ENCODE measurements around the gene SLC41A2.

Gene SLC41A2

DNA sequence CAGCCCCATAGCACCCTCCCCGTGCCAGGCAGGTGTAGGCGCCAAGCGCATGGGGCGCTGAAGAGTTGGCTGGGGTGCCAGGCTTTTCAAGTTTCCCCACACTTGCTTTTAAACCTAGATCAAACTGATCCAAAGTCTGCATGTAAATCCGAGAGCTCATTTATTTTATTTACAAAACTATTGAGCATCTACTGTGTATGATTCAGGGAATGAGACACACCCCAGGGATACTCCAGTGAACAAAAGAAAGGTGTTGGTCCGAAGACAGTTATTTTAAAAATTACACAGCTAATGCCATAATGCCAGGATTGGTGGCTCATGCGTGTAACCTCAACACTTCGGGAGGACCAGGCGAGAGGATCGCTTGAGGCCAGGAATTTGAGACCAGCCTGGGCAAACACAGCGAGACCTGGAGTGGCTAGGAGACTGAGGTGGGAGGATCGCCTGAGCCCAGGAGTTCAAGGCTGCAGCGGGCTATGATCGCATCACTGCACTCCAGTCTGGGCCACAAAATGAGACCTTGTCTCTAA lies 780 bp upstream of the SLC41A2 start:
- Histone ChIP-seq H3K9ac (ENCODE audit: low read length) (peak overlapping the region; percentile 93), H2BK15ac (ENCODE audit: low read depth, poor library complexity, severe bottlenecking) (no peak overlapping the region), H2AK5ac (ENCODE audit: low read length, severe bottlenecking) (no peak overlapping the region), H4K8ac (ENCODE audit: low read length) (peak overlapping the region; percentile 47), H3K4ac (ENCODE audit: low read depth in 1 of 2, low read length in 2 of 2) (peak overlapping the region in 1 of 2 experiments; percentile 20), H3K4me1 (ENCODE audit: control insufficient read depth, insufficient read depth, low read depth, low read length) (peaks cover 6% of the 10 kb centered on the region), H3K27me3 (ENCODE audit: control insufficient read depth in 1 of 2, insufficient read depth in 1 of 2, low read length in 2 of 2) (no peaks in the 10 kb centered on the region), H3K9me3 (ENCODE audit: control insufficient read depth, low read length) (no peaks in the 10 kb centered on the region), H3K36me3 (ENCODE audit: control insufficient read depth in 1 of 2, insufficient read depth in 2 of 2, low read depth in 1 of 2, low read length in 2 of 2) (no peaks in the 10 kb centered on the region), H2BK12ac (ENCODE audit: low read length in 2 of 2) (peak overlapping the region; percentile 4 to 28), H3K79me1 (replicated peaks; ENCODE audit: low read length, poor library complexity, severe bottlenecking) (peaks cover 3% of the 10 kb centered on the region), H4K91ac (ENCODE audit: low read length) (peak overlapping the region; percentile 31), H3K23ac (ENCODE audit: low read length in 2 of 2) (no peak overlapping the region), H3K4me2 (ENCODE audit: low read length, poor library complexity, severe bottlenecking) (peak overlapping the region; percentile 75), H2BK120ac (ENCODE audit: low read depth, low read length) (no peak overlapping the region), H2BK5ac (ENCODE audit: low read depth, low read length, poor library complexity, severe bottlenecking) (no peak overlapping the region), H3K14ac (ENCODE audit: low read length in 2 of 2) (no peak overlapping the region), H3K4me3 (ENCODE audit: insufficient read depth in 1 of 2, low read depth in 1 of 2, low read length in 2 of 2) (peak overlapping the region; percentile 43 to 83), H3K27ac (ENCODE audit: low read length, poor library complexity, severe bottlenecking) (peak overlapping the region; percentile 84), H3K18ac (ENCODE audit: low read depth in 1 of 2, low read length in 2 of 2) (peak overlapping the region in 1 of 2 experiments; percentile 24), H2AFZ (ENCODE audit: low read depth, low read length) (peak overlapping the region; percentile 91)
- WGBS, result 63% methylated on average over 12 of the region's 14 CpGs
- no peak for DNase-seq

GRCh38 chr12:104957719-104958000 lies 430 bp downstream of the SLC41A2 start:
- Histone ChIP-seq H2BK120ac (ENCODE audit: low read depth, low read length) (no peak overlapping the region), H2AFZ (ENCODE audit: low read depth, low read length) (peak overlapping the region; percentile 79), H3K14ac (ENCODE audit: low read length in 2 of 2) (peak overlapping the region in 1 of 2 experiments; percentile 6), H4K8ac (ENCODE audit: low read length) (no peak overlapping the region), H3K4me1 (ENCODE audit: control insufficient read depth, insufficient read depth, low read depth, low read length) (peaks cover 6% of the 10 kb centered on the region), H4K91ac (ENCODE audit: low read length) (no peak overlapping the region), H3K36me3 (ENCODE audit: control insufficient read depth in 1 of 2, insufficient read depth in 2 of 2, low read depth in 1 of 2, low read length in 2 of 2) (no peaks in the 10 kb centered on the region), H2AK5ac (ENCODE audit: low read length, severe bottlenecking) (no peak overlapping the region), H3K18ac (ENCODE audit: low read depth in 1 of 2, low read length in 2 of 2) (peak overlapping the region in 1 of 2 experiments; percentile 71), H2BK15ac (ENCODE audit: low read depth, poor library complexity, severe bottlenecking) (peak overlapping the region; percentile 94), H2BK12ac (ENCODE audit: low read length in 2 of 2) (no peak overlapping the region), H3K4ac (ENCODE audit: low read depth in 1 of 2, low read length in 2 of 2) (no peak overlapping the region), H3K23ac (ENCODE audit: low read length in 2 of 2) (no peak overlapping the region), H3K9me3 (ENCODE audit: control insufficient read depth, low read length) (no peaks in the 10 kb centered on the region), H3K9ac (ENCODE audit: low read length) (peak overlapping the region; percentile 93), H3K79me1 (replicated peaks; ENCODE audit: low read length, poor library complexity, severe bottlenecking) (peaks cover 5% of the 10 kb centered on the region), H3K4me3 (ENCODE audit: insufficient read depth in 1 of 2, low read depth in 1 of 2, low read length in 2 of 2) (peak overlapping the region; percentile 79 to 83), H3K4me2 (ENCODE audit: low read length, poor library complexity, severe bottlenecking) (peak overlapping the region; percentile 64), H2BK5ac (ENCODE audit: low read depth, low read length, poor library complexity, severe bottlenecking) (no peak overlapping the region), H3K27me3 (ENCODE audit: control insufficient read depth in 1 of 2, insufficient read depth in 1 of 2, low read length in 2 of 2) (no peaks in the 10 kb centered on the region), H3K27ac (ENCODE audit: low read length, poor library complexity, severe bottlenecking) (no peak overlapping the region)
- WGBS, result 2% methylated on average over 23 of the region's 31 CpGs
- DNase-seq, result peak; percentile 18

DNA sequence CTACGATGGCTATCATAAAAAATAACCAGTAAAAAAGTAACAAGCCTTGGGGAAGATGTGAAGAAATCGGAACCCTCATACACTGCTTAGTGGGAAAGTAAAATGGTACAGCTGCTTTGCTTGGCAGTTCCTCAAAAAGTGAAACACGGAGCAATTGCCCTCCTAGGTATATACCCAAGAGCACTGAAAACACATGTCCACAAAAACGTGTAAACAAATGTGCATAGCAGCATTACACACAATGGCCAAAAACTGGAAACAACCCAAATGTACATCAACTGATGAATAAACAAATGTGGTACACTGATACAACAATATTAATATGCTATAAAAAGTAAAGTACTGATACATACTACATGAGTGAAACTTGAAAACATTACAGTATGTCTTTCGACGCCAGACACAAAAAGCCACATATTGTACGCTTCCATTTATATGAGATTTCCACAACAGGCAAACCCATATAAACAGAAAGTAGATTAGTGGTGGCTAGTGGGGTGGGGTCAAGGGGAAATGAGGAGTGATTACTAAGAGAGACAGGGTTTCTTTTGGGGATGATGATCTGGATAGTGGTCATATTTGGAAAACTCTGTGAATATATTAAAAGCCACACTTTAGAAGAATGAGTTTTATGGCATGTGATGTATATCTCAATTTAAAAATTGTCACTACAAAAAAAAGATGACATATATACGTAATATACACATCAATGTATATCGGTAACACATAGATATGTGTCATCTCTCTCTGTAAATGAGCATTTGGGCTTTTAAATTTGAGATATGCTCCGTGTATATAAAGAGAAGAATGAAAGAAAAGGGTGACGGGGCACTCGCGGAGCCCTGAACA lies 996 bp downstream of the SLC41A2 start:
- no peak overlapping the region for H4K8ac ChIP-seq (ENCODE audit: low read length)
- H3K4me3 ChIP-seq (ENCODE audit: insufficient read depth in 1 of 2, low read depth in 1 of 2, low read length in 2 of 2), result peak overlapping the region; percentile 79 to 83
- no peak overlapping the region for H3K14ac ChIP-seq (ENCODE audit: low read length in 2 of 2)
- H2BK120ac ChIP-seq (ENCODE audit: low read depth, low read length), result no peak overlapping the region
- peak overlapping the region; percentile 64 for H3K4me2 ChIP-seq (ENCODE audit: low read length, poor library complexity, severe bottlenecking)
- WGBS, result 68% methylated on average over 5 of the region's 13 CpGs
- H2AFZ ChIP-seq (ENCODE audit: low read depth, low read length), result no peak overlapping the region
- H3K18ac ChIP-seq (ENCODE audit: low read depth in 1 of 2, low read length in 2 of 2), result no peak overlapping the region
- H3K36me3 ChIP-seq (ENCODE audit: control insufficient read depth in 1 of 2, insufficient read depth in 2 of 2, low read depth in 1 of 2, low read length in 2 of 2), result no peaks in the 10 kb centered on the region
- H2BK5ac ChIP-seq (ENCODE audit: low read depth, low read length, poor library complexity, severe bottlenecking), result no peak overlapping the region
- no peak overlapping the region for H3K27ac ChIP-seq (ENCODE audit: low read length, poor library complexity, severe bottlenecking)
- H3K23ac ChIP-seq (ENCODE audit: low read length in 2 of 2), result no peak overlapping the region
- H3K79me1 ChIP-seq (replicated peaks; ENCODE audit: low read length, poor library complexity, severe bottlenecking), result peaks cover 5% of the 10 kb centered on the region
- no peaks in the 10 kb centered on the region for H3K27me3 ChIP-seq (ENCODE audit: control insufficient read depth in 1 of 2, insufficient read depth in 1 of 2, low read length in 2 of 2)
- DNase-seq, result no peak
- no peak overlapping the region for H2AK5ac ChIP-seq (ENCODE audit: low read length, severe bottlenecking)
- H3K9me3 ChIP-seq (ENCODE audit: control insufficient read depth, low read length), result no peaks in the 10 kb centered on the region
- H3K4me1 ChIP-seq (ENCODE audit: control insufficient read depth, insufficient read depth, low read depth, low read length), result peaks cover 6% of the 10 kb centered on the region
- H3K4ac ChIP-seq (ENCODE audit: low read depth in 1 of 2, low read length in 2 of 2), result no peak overlapping the region
- no peak overlapping the region for H2BK12ac ChIP-seq (ENCODE audit: low read length in 2 of 2)
- H4K91ac ChIP-seq (ENCODE audit: low read length), result no peak overlapping the region
- no peak overlapping the region for H2BK15ac ChIP-seq (ENCODE audit: low read depth, poor library complexity, severe bottlenecking)
- H3K9ac ChIP-seq (ENCODE audit: low read length), result peak overlapping the region; percentile 93

DNA sequence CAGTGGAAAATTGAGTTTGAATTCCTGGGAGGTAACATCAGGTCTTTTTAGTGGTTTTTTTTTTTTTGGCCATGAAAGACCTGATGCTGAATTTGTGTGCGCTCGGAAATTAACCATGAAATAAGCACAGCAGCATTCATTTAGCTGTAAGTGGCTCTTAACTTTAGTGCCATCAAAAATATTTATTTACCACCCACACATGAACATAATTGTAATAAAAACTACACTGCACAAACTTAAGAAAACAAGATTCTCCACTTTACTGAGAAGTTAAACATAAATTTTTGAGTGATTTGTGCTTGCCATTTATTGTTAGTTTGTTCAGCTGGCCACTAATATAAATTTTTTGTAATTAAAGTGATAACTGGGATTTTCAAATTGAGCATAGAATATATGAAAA lies 2.4 kb downstream of the SLC41A2 start:
- Histone ChIP-seq H3K4me3 (ENCODE audit: insufficient read depth in 1 of 2, low read depth in 1 of 2, low read length in 2 of 2) (no peak overlapping the region), H3K9me3 (ENCODE audit: control insufficient read depth, low read length) (no peaks in the 10 kb centered on the region), H3K27ac (ENCODE audit: low read length, poor library complexity, severe bottlenecking) (no peak overlapping the region), H3K23ac (ENCODE audit: low read length in 2 of 2) (no peak overlapping the region), H3K79me1 (replicated peaks; ENCODE audit: low read length, poor library complexity, severe bottlenecking) (peaks cover 5% of the 10 kb centered on the region), H3K4me1 (ENCODE audit: control insufficient read depth, insufficient read depth, low read depth, low read length) (peaks cover 6% of the 10 kb centered on the region), H2AFZ (ENCODE audit: low read depth, low read length) (no peak overlapping the region), H3K4me2 (ENCODE audit: low read length, poor library complexity, severe bottlenecking) (no peak overlapping the region), H4K8ac (ENCODE audit: low read length) (no peak overlapping the region), H2AK5ac (ENCODE audit: low read length, severe bottlenecking) (no peak overlapping the region), H4K91ac (ENCODE audit: low read length) (no peak overlapping the region), H3K4ac (ENCODE audit: low read depth in 1 of 2, low read length in 2 of 2) (no peak overlapping the region), H2BK5ac (ENCODE audit: low read depth, low read length, poor library complexity, severe bottlenecking) (no peak overlapping the region), H3K36me3 (ENCODE audit: control insufficient read depth in 1 of 2, insufficient read depth in 2 of 2, low read depth in 1 of 2, low read length in 2 of 2) (no peaks in the 10 kb centered on the region), H2BK12ac (ENCODE audit: low read length in 2 of 2) (no peak overlapping the region), H3K14ac (ENCODE audit: low read length in 2 of 2) (no peak overlapping the region), H2BK120ac (ENCODE audit: low read depth, low read length) (no peak overlapping the region), H2BK15ac (ENCODE audit: low read depth, poor library complexity, severe bottlenecking) (no peak overlapping the region), H3K27me3 (ENCODE audit: control insufficient read depth in 1 of 2, insufficient read depth in 1 of 2, low read length in 2 of 2) (no peaks in the 10 kb centered on the region), H3K18ac (ENCODE audit: low read depth in 1 of 2, low read length in 2 of 2) (no peak overlapping the region), H3K9ac (ENCODE audit: low read length) (no peak overlapping the region)
- DNase-seq, result no peak
- 100% methylated on average over 2 of the region's 2 CpGs for WGBS

Data from mesenchymal stem cell (in vitro differentiated cells and primary cell).